HepG2 (cell line): ENCODE measurements around the gene ANKS1A. TPM values are rescaled to one million over a fixed set of nuclear protein-coding genes. Genes with fewer than 3 reads are reported as not detected.

Experiments used
- CTCF ChIP-seq: sonication (generic); formaldehyde crosslinking; IDR thresholded peaks from 2 replicates; pipeline ENCODE4 v1.5.0; 2020; ENCODE audit warnings: mild to moderate bottlenecking, missing genetic modification reagents, moderate library complexity
- ELF3 ChIP-seq: IDR thresholded peaks from 2 replicates; pipeline ENCODE4 v1.6.1; 2016; ENCODE audit warnings: missing genetic modification reagents, missing compliant biosample characterization
- HMG20B ChIP-seq: conservative IDR thresholded peaks from 2 replicates; pipeline ENCODE4 v1.6.1; 2016; ENCODE audit warnings: missing genetic modification reagents, missing compliant biosample characterization
- HOMEZ ChIP-seq: IDR thresholded peaks from 2 replicates; pipeline ENCODE4 v1.6.1; 2016; ENCODE audit warnings: low read depth
- HOXD1 ChIP-seq: sonication (generic); formaldehyde crosslinking; IDR thresholded peaks from 2 replicates; pipeline ENCODE4 v1.5.0; 2020; ENCODE audit warnings: missing genetic modification reagents
- KAT8 ChIP-seq: IDR thresholded peaks from 2 replicates; pipeline ENCODE4 v1.6.1; 2016; ENCODE audit warnings: missing genetic modification reagents, missing compliant biosample characterization
- MZF1 ChIP-seq: sonication (generic); formaldehyde crosslinking; IDR thresholded peaks from 2 replicates; pipeline ENCODE4 v1.8.1; 2023; ENCODE audit warnings: mild to moderate bottlenecking, missing genetic modification reagents, borderline replicate concordance
- PLSCR1 ChIP-seq: sonication (generic); formaldehyde crosslinking; IDR thresholded peaks from 2 replicates; pipeline ENCODE4 v1.5.0; 2020; ENCODE audit warnings: missing genetic modification reagents, mild to moderate bottlenecking, borderline replicate concordance
- RFX1 ChIP-seq: fragments of 450-650 bp; IDR thresholded peaks from 2 replicates; pipeline ENCODE4 v1.6.1; 2017
- ZBTB49 ChIP-seq: sonication (generic); formaldehyde crosslinking; IDR thresholded peaks from 2 replicates; pipeline ENCODE4 v1.4.0; 2020; ENCODE audit warnings: missing genetic modification reagents, borderline replicate concordance
- ZNF225 ChIP-seq: sonication (generic); formaldehyde crosslinking; IDR thresholded peaks from 2 replicates; pipeline ENCODE4 v1.4.0; 2020; ENCODE audit warnings: mild to moderate bottlenecking, missing genetic modification reagents
- ZNF512B ChIP-seq: sonication (generic); formaldehyde crosslinking; IDR thresholded peaks from 2 replicates; pipeline ENCODE4 v1.5.1; 2020; ENCODE audit warnings: missing genetic modification reagents, mild to moderate bottlenecking, borderline replicate concordance
- ZNF597 ChIP-seq: sonication (generic); formaldehyde crosslinking; IDR thresholded peaks from 2 replicates; pipeline ENCODE4 v1.5.0; 2020; ENCODE audit warnings: missing genetic modification reagents
- ZNF616 ChIP-seq: sonication (generic); formaldehyde crosslinking; IDR thresholded peaks from 2 replicates; pipeline ENCODE4 v1.5.0; 2020; ENCODE audit warnings: low read depth, mild to moderate bottlenecking, missing genetic modification reagents
- ZSCAN5A ChIP-seq: sonication (generic); formaldehyde crosslinking; IDR thresholded peaks from 2 replicates; pipeline ENCODE4 v1.8.0; 2022; ENCODE audit warnings: mild to moderate bottlenecking, missing genetic modification reagents, borderline replicate concordance
- polyA plus RNA-seq, 8 experiments: library from polyadenylated mRNA; depleted of rRNA in 3 of 8; stranded (reverse) in 7 of 8; unstranded in 1 of 8; fragments of >200 nt; fragmentation: Illumina TruSeq in 4 of 8; extraction: Trizol in 4 of 8; gene quantifications; 2 replicates each; pipeline versions ENCODE4 v1.2.1 to v1.2.3, GENCODE V29; 2011 to 2016; ENCODE audit warnings: low read depth in 4 of 8, missing spikeins in 1 of 8, mixed read lengths in 1 of 8; ENCODE audit not compliant: insufficient read depth in 1 of 8
- total RNA-seq, 5 experiments: library from RNA; depleted of rRNA; stranded (reverse); fragments of >200 nt; fragmentation: Illumina TruSeq; extraction: Trizol; gene quantifications; 2 replicates each; pipeline ENCODE4 v1.2.3, GENCODE V29; 2016; ENCODE audit warnings: low read depth in 1 of 5

The ANKS1A gene
- total and polyA plus RNA-seq, 2 of the 13 experiments (the other 11 are each of a cell fraction or from before 2014, with no cell fraction given): 7.2 to 15.1 TPM

- peak; percentile 70; the same call in 1 of the 2 replicates for TF ChIP-seq ZSCAN5A (CRISPR knock-in tag)
- TF ChIP-seq RFX1: peak; percentile 84
- TF ChIP-seq ELF3 (CRISPR knock-in tag): peak; percentile 73
- TF ChIP-seq HOXD1 (CRISPR knock-in tag): no peak
- TF ChIP-seq ZNF616 (CRISPR knock-in tag): no peak
- TF ChIP-seq ZNF225 (CRISPR knock-in tag): no peak
- no peak for TF ChIP-seq ZNF512B (CRISPR knock-in tag)
- no peak for TF ChIP-seq ZBTB49 (CRISPR knock-in tag)
- no peak for TF ChIP-seq CTCF (CRISPR knock-in tag)
- no peak for TF ChIP-seq PLSCR1
- TF ChIP-seq KAT8: peak; percentile 89
- TF ChIP-seq HMG20B (CRISPR knock-in tag): peak; percentile 89
- peak; percentile 98 for TF ChIP-seq HOMEZ (CRISPR knock-in tag)
- TF ChIP-seq ZNF597 (CRISPR knock-in tag): no peak
- no peak for TF ChIP-seq MZF1
These were observed 64.3 kb downstream of the ANKS1A start (continued) for GRCh38 chr6:34953061-34954025.
